Stimulated activated CD8-positive, alpha-beta memory T cell treated with anti-CD3 and anti-CD28 coated beads, Interleukin-7, amount 100 ng/mL, for 4 hours (primary cell): ENCODE results near the gene LUC7L2.
"Not testable (repeated sequence)": the region's sequence is repeated elsewhere in the genome, so short reads cannot be mapped to it uniquely, and the experiment has no call there.

Experiments
- DNase-seq, 2 donors: peaks; one replicate each; pipeline ENCODE4 v3.0.0-alpha.2; 2020; ENCODE audit warnings: low read depth in 2 of 2

LUC7L2 gene

DNA sequence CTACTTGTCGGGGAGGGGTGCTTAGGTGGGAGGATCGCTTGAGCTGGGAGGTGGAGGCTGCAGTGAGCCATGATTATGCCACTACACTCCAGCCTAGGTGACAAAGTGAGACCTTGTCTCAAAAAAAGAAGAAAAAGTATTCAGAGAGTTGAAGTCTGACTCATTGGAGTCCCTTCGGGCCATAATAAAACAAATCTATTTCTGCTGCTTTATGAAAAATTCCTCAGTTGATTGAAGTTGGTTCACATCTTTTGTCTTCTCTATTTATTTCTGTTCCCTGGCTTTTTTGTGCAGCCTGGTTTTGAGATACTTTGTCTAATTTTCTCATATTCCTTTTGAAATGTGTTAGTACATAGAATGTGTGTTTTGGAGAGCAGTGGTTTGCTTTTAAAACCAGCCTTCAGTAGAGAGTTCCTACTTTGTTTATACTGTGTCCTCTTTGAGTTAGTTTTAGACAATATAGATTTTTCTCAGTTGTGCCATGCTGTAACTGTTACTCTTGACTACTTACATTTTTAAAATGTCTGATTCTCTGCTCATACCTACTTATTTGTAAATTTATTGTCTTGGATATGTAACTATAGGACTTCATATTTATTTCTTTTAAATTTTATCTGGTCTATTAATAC, 36.7 kb downstream of the LUC7L2 start:
- no peak for DNase-seq

DNA sequence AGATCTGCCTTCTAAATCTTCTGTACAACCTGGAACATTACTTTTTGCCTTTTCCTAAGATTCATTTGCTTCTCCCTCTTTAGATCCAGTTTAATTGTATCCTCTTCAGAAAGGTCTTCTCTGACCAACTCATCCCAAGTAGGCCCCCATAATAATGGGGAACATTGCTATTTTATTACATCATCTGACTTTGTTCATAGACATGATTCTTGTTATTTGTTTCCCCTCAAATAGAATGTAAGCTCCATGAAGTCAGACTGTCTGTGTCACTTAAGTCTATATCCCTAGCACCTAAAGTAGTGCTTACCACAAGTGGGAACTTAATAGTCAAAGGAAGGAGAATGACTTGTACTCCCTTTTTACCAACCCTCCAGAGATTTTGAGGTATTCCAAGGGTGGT, 37.5 kb downstream of the LUC7L2 start:
- DNase-seq, result no peak

DNA sequence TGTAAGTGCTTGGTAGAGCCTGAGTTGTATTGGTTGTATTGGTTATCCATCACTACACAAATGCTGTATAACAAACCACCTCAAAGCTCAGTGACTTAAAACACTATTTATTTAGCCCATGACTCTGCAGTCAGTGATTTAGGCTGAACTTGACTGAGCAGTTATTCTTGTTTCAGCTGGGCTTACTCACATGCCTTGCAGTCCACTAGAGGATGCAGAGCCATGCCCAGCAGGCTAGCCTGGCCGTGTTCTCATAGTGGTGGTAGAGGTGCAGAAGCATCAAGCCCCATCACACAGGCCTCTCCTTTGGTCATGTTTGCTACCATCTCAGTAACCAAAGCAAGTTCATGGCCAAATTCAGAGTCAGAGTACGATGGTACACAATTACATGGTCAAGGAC, 43.9 kb downstream of the LUC7L2 start:
- DNase-seq, result no peak

DNA sequence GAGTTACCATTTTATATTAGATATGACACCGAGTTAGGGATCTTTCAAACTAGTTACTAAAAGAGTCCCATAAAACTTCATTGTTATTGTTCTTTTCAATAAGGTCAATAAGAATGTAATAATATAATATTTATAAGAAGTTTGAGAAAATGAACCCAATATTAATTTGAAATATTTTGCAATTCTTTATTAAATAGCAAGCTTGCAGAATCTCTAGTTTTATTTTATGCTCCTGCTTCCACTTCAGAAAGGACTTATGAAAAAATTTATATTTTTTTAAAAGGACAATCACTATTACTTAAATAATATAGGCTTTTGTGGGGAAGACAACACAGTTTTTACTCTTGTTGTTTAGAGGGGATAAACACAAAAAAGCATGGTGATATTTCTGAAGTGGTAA, 47.9 kb downstream of the LUC7L2 start:
- no peak for DNase-seq

DNA sequence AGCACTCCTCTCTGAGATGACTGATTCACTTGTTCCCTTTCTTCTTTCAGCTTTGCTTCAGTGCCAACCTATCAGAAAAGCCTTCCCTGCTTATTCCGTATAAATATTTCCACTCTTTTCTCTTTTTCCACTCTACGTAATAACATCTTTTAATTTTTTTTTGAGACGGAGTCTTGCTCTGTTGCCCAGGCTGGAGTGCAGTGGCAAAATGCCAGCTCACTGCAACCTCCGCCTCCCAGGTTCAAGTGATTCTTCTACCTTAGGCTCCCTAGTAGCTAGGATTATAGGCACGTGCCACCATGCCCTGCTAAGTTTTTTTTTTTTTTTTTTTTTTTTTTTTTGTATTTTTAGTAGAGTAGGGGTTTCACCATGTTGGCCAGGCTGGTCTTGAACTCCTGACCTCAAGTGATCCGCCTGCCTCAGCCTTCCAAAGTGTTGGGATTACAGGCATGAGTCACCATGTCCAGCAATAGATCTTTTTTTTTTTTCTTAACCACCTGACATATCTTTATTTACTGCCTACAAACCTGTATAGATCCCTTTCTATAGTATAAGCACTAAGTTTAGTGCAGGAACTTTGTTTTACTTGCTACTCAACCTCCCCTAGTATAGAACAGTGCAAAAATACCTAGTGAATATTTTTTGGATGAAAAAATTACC, 55.2 kb downstream of the LUC7L2 start:
- DNase-seq, result not testable (repeated sequence)

DNA sequence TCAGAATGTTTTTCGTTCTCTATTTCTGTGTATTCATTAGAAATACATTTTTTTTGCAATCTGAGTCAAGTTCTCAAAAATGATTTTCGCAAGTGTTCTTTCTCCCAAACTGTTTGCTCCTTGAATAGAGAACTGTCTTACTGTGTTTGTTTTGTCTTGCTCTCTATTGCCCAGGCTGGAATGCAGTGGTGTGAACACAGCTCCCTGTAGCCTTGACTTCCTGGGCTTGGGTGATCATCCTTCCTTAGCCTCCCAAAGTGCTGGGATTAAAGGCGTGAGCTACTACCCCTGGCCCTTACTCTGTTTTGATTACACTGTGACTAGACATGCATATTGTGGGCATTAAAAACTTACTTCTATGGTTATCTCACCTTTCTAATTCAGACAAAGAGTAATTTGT, 56.7 kb downstream of the LUC7L2 start:
- DNase-seq, result no peak

DNA sequence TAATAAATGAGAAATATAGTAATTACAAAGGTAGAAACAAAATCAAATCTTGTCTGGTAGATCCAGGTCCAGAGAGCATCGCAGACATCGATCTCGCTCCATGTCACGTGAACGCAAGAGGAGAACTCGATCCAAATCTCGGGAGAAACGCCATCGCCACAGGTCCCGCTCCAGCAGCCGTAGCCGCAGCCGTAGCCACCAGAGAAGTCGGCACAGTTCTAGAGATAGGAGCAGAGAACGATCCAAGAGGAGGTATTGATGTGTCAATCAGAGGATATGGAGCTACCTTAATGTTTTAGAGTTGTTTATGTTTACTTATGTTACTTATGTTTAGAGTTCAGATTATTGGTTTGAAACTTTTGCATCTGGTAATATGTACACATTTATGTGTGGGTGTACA, 57.8 kb downstream of the LUC7L2 start:
- DNase-seq, result no peak

DNA sequence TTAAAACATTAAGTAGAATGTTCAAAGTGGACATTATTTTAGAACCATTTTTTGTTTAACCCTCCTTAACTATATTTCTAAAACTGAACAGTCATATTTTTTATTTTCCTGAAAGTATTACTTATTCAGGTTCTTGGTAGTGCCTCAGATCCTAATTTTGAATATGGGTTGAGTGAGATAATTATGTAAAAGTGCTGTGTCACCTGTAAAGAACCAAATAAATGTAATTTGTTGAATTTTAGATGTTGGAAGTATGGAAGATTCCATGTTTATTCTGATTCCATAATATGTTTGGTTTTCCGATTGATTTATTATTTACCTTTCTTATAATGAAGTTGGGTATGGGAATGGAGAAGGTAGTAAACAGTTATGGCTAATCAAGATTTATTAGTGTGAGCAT, 61.4 kb downstream of the LUC7L2 start:
- no peak for DNase-seq

DNA sequence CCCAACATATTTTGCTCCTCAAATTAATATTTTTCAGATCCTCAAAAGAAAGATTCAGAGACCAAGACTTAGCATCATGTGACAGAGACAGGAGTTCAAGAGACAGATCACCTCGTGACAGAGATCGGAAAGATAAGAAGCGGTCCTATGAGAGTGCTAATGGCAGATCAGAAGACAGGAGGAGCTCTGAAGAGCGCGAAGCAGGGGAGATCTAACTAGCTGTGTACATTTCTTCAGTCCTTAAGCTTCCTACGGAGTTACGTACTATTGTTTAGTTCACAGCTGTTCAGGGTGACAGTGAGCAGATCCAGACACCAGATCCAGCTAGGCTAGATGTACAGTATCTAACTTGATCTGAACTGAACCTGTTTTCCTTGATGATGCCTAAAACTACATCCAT, 62.4 kb downstream of the LUC7L2 start:
- DNase-seq, result no peak

DNA sequence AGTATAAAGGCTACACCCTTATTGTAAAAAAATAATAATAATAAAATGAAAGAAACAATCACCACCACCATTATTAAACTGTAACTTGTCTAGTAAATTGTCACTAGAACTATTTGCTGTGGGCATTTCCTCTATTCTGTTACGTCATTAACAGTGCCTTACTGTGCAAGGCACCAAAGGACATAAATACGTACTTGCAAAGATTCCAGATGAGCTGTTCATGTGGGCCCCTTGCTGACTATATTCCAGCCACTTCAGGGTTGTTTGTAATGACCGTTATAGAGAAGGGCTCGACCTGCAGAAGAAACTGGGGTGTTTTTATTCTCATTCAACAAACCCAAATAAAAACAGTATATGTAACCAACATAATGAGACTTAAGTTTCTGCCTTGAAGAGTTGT, 63.4 kb downstream of the LUC7L2 start:
- DNase-seq, result no peak

DNA sequence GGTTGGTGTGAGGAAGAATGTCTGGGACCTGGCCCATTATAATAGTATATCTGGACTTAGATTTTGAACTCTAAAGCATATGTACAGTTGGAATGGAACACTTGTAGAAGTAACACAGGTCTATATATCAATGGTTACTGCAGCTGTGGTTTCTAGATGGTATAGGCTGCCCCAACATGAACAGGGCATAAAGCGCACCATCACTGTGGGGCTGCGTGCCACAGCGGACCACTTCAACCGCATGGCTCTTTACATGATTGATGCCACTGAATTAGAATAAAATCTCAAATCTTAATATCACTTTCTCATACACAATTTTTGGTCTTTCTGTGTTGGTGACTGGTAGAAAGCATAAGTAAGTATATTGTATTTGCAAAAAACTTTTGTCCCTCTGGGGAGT, 64.3 kb downstream of the LUC7L2 start:
- DNase-seq, result no peak

DNA sequence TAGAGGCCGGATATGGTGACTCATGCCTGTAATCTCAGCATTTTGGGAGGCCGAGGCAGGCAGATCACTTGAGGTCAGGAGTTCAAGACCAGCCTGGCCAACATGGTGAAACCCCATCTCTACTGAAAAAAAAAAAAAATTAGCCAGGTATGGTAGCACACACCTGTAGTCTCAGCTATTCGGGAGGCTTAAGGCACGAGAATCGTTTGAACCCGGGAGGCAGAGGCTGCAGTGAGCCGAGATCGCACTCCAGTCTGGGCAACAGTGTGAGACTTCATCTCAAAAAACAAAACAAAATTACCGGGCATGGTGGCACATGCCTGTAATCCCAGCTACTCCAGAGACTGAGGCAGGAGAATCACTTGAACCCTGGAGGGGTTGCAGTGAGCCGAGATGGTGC, 66.0 kb downstream of the LUC7L2 start:
- not testable (repeated sequence) for DNase-seq

DNA sequence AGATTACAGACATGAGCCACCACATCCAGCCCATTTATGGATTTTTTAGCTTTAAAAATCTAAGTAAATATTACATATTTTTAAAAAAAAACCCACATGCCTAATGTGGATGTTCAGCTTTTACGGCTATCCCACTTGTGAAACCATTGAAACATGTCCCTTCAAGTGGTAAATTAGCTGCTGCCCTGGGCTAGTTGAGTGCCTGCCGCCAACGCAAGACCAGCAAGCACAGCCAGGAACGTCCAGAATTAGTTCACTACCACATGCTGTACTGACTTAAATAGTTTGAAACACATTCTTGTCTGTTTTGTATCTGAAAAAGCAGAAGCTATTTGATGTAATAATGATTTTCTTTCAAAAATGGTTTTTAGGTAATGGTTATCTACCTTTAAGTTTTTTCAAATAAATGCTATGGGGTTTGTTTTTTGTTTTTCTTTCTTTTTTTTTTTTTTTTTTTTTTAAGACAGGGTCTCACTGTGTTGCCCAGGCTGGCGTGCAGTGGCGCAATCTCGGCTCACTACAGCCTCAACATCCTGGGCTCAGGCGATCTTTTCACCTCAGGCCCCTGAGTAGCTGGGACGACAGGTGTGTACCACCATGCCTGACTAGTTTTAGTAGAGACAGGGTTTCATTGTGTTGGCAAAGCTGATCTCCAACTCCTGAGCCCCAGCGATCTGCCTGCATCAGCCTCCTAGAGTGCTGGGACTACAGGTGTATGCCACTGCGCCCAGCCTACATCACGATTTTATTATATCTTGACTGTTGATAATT, 66.7 kb downstream of the LUC7L2 start:
- no peak for DNase-seq

DNA sequence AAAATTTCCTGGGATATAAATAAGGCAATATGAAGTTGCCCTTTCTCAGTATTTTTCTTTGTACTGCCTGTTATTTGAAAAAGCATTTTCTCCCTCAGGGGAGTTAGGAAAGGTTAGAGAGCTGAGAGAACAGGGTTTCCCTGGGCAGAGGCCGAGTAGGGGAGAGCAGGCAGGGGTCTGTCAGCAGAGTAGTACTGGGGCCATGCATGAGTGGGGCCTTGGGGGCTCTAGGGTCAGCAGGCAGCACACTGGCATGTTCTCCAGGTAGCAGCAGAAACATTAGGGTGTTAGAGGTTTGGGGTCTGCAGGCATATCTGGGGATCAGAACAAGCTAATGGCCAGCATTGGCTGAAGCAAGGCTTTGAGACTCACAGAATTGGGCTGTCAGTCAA, 67.3 kb downstream of the LUC7L2 start:
- no peak for DNase-seq

DNA sequence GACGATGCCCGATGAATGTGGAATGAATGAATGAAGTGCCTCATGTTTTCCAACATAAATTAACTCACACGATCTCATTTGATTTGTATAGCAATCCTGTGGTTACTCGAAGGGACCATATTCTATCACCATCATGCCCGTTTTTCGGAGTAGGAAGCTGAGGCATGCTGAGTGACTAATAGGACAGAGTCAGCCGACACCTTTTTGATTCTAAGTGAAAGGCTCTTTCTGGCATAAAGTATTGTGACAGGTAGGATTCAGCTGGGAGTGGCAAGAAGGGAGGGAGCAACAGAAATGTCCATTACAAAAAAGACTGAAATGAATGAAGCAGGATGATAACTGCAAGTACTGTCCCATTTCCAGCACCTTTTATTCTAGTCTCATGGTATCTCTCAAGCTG, 68.1 kb downstream of the LUC7L2 start:
- no peak for DNase-seq

DNA sequence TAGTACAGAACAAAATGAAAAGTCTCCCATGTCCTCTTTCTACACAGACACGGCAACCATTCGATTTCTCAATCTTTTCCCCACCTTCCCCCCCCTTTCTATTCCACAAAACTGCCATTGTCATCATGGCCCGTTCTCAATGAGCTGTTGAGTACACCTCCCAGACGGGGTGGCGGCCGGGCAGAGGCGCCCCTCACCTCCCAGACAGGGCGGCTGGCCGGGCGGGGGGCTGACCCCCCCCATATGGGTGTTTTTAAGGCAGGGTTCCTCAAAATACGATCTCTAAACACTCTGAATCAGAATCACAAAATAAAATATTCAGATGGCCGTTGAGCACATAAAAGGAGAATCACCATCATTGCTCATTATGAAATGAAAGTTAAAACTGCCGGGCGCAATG, 70.0 kb downstream of the LUC7L2 start:
- DNase-seq, result not testable (repeated sequence)

DNA sequence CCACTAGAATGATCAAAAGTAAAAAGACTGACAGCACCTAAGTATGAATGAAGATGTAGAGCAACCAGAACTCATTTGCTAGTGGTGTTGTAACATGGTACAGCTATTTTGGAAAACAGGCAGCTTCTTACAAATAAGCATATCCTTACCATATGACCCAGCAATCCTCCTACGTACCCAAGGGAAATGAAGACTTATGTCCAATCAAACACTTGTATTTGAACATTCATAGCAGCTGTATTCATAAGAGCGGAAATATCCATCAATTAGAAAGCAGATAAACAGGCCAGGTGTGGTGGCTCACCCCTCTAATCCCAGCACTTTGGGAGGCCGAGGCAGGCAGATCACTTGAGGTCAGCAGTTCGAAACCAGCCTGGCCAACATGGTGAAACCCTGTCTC, 70.7 kb downstream of the LUC7L2 start:
- DNase-seq, result no peak

DNA sequence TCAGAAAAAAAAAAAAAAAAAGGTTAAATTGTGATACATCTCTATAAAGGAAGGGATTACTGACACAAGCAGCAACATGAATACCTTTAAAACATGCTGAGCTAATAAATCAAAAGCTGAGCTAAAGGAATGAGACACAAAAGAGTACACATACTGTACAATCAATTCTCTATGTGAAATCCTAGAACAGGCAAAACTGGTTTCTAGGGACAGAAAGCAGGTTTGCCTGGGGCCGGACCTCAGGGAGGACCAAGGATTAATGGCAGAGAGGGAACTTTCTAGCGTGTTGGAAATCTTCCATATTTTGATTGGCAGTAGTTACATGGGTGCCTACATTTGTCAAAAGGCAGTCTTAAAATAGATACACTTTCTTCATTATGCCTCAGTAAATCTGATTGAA, 71.3 kb downstream of the LUC7L2 start:
- no peak for DNase-seq

DNA sequence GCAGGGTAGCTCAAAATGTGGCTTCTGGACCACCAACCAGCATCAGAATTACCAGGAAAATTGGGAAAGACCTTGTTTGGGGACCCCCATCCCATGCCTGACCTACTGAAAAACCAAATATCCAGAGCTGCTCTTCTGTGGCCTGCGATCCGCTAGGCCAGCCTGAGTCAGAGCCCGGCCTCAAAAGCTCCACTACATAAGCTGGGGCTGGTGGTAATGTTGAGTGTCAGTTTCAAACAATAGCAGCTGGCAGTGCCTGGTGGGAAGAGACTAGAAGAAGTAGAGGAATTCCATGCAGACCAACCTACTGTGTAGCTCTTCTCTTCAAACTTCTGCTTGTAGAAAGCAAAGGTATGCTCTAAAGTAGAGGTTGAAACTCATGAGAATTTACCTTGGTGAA, 71.8 kb downstream of the LUC7L2 start:
- no peak for DNase-seq

DNA sequence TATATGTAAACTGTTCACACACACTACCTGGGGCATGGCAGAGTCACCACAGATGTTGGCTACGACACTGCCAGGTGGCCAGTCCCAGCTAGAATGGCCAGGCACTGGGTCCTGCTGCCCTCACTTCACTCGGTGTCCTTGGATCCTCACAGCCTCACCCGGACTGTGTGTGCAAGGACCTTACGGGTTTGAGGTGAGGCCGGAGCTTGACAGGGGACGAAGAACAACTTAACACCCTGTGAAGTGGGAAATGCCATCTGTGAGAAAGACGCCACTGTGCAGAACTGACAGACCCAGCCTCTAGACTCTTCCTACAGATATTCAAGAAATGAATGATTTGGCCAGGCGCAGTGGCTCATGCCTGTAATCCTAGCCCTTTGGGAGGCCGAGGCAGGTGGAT, 77.1 kb downstream of the LUC7L2 start:
- DNase-seq, result no peak

DNA sequence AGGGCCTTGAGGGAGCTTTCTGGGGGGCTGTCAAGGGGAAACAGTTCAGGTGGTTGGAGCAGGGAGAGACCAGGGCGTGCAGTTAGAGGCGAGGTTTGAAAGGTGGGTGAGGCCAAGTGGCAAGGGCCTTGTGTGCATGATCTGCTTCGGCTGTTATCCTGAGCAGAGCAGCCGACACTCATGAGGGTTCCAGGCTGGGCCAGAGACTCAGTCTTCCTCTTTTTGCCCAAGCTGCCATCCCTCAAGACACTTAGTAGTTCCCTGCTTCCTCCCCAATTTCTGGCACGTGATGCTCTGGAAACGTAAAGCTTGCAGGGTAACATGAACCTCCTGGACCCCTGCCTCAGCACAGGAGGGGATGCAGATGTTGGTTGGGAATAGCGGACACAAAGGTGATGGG, 79.7 kb downstream of the LUC7L2 start:
- DNase-seq, result no peak

DNA sequence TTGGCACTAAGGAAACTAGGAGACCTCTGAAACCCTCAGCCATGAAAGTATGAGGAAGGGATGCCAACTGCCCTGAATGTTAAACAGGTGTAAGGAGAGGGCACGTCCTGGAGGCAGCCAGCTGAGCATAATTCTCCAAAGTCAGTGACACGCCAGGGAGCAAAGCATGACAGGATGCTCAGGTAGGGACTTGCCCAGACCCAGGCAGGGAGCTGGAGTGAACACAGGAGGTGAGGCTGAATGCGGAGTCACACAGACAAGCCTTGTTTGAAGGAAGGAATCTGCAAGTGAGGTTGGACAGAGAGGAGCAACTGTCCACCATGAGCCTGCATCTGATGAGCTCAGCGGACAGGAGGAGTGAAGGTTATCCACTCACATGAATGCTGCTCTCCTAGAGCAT, 82.3 kb downstream of the LUC7L2 start:
- DNase-seq, result no peak
